Parathyroid adenoma (tissue), 2 donors: ENCODE data around the gene IL20RB.

ENCODE experiments used
- H2AFZ ChIP-seq: fragments of 300-600 bp; sonication (generic); one replicate; pipeline ENCODE4 v1.7.0; 2017; ENCODE audit warnings: antibody characterized with exemption, mild to moderate bottlenecking
- H3K27ac ChIP-seq: fragments of 300-600 bp; sonication (generic); one replicate; pipeline ENCODE4 v1.7.0; 2017
- H3K27me3 ChIP-seq: fragments of 300-600 bp; sonication (generic); one replicate; pipeline ENCODE4 v1.7.0; 2017; ENCODE audit warnings: low read length; ENCODE audit not compliant: control insufficient read depth, insufficient read depth
- H3K36me3 ChIP-seq: fragments of 300-600 bp; sonication (generic); one replicate; pipeline ENCODE4 v1.7.0; 2017; ENCODE audit warnings: low read length; ENCODE audit not compliant: control insufficient read depth, insufficient read depth
- H3K4me1 ChIP-seq: fragments of 300-600 bp; sonication (generic); one replicate; pipeline ENCODE4 v1.7.0; 2017; ENCODE audit warnings: control low read depth
- H3K4me2 ChIP-seq: fragments of 300-600 bp; sonication (generic); one replicate; pipeline ENCODE4 v1.7.0; 2017; ENCODE audit warnings: low read length
- H3K4me3 ChIP-seq: fragments of 300-600 bp; sonication (generic); one replicate; pipeline ENCODE4 v1.7.0; 2017; ENCODE audit warnings: low read depth, low read length
- H3K79me2 ChIP-seq: fragments of 300-600 bp; sonication (generic); one replicate; pipeline ENCODE4 v1.7.0; 2017; ENCODE audit warnings: control low read depth
- H3K9ac ChIP-seq: fragments of 300-600 bp; sonication (generic); one replicate; pipeline ENCODE4 v1.7.0; 2017; ENCODE audit warnings: mild to moderate bottlenecking
- H3K9me3 ChIP-seq: fragments of 300-600 bp; sonication (generic); one replicate; pipeline ENCODE4 v1.7.0; 2017; ENCODE audit warnings: low read length; ENCODE audit not compliant: control insufficient read depth
- TF ChIP-seq, protein P1 (sequence below): fragments of 300-600 bp; sonication (generic); IDR thresholded peaks from one replicate; pipeline ENCODE4 v1.7.0; 2017; ENCODE audit warnings: antibody characterized with exemption, mild to moderate bottlenecking
- donor health status: primary hyperparathyroidism.

IL20RB gene

GRCh38 chr3:136988651-136989050, 30.9 kb downstream of the IL20RB start:
- Histone ChIP-seq H2AFZ (no peak overlapping the region), H3K27me3 (no peaks in the 10 kb centered on the region), H3K4me1 (no peaks in the 10 kb centered on the region), H3K4me2 (no peak overlapping the region), H3K36me3 (no peaks in the 10 kb centered on the region), H3K9me3 (no peaks in the 10 kb centered on the region), H3K4me3 (no peak overlapping the region), H3K9ac (no peak overlapping the region), H3K79me2 (no peaks in the 10 kb centered on the region), H3K27ac (no peak overlapping the region)
- TF ChIP-seq, protein P1, sequence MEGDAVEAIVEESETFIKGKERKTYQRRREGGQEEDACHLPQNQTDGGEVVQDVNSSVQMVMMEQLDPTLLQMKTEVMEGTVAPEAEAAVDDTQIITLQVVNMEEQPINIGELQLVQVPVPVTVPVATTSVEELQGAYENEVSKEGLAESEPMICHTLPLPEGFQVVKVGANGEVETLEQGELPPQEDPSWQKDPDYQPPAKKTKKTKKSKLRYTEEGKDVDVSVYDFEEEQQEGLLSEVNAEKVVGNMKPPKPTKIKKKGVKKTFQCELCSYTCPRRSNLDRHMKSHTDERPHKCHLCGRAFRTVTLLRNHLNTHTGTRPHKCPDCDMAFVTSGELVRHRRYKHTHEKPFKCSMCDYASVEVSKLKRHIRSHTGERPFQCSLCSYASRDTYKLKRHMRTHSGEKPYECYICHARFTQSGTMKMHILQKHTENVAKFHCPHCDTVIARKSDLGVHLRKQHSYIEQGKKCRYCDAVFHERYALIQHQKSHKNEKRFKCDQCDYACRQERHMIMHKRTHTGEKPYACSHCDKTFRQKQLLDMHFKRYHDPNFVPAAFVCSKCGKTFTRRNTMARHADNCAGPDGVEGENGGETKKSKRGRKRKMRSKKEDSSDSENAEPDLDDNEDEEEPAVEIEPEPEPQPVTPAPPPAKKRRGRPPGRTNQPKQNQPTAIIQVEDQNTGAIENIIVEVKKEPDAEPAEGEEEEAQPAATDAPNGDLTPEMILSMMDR: no peak

DNA sequence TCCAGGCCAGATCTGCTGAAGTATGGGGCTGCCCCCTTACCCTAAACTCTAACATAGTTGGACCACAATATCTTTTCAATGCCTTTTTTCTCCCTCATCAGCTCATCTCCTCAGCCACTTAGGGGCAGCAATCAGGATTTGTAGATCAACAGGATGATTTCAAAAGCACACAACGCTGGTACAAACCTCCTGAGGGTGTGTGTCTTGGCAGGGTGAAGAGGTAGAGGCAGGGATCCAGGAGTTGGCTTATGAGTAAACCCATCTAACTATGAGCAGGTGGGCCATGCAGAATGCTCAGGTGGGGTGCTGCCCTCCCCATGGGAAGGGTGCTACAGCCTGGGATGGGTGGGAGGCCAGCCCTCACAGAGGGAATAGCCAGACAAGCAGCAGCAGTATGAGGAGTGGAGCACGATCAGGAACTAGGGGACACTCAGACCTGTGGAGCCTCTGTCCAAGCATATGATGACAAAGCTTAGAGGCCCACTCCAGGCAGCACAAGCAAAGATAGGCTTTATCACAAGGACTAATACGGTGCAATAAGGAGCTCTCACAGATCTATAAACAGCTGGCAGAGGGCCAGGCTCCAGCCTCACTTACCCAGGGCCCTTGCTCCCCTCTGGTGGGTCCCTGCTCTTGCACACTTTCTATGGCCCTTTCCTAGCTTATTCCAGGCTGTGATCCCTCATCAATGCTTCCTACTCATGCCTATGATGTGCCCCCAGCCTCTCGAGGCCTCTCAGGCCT, 32.2 kb downstream of the IL20RB start:
- H3K27ac ChIP-seq: no peak overlapping the region
- peaks cover 7% of the 10 kb centered on the region for H3K4me1 ChIP-seq
- no peak overlapping the region for H2AFZ ChIP-seq

GRCh38 chr3:136990826-136991225, 33.0 kb downstream of the IL20RB start:
- Histone ChIP-seq H3K4me2 (no peak overlapping the region), H3K9ac (no peak overlapping the region), H3K9me3 (no peaks in the 10 kb centered on the region), H3K4me1 (peaks cover 14% of the 10 kb centered on the region), H3K27ac (no peak overlapping the region), H3K36me3 (no peaks in the 10 kb centered on the region), H3K4me3 (no peak overlapping the region), H3K79me2 (no peaks in the 10 kb centered on the region), H3K27me3 (no peaks in the 10 kb centered on the region), H2AFZ (no peak overlapping the region)
- TF ChIP-seq, protein P1: no peak

More for the DNA sequence above, 32.2 kb downstream of the IL20RB start:
- Histone ChIP-seq H3K9ac (no peak overlapping the region), H3K79me2 (no peaks in the 10 kb centered on the region), H3K9me3 (no peaks in the 10 kb centered on the region), H3K36me3 (no peaks in the 10 kb centered on the region), H3K4me2 (no peak overlapping the region), H3K27me3 (no peaks in the 10 kb centered on the region), H3K4me3 (no peak overlapping the region)
- TF ChIP-seq, protein P1: no peak

DNA sequence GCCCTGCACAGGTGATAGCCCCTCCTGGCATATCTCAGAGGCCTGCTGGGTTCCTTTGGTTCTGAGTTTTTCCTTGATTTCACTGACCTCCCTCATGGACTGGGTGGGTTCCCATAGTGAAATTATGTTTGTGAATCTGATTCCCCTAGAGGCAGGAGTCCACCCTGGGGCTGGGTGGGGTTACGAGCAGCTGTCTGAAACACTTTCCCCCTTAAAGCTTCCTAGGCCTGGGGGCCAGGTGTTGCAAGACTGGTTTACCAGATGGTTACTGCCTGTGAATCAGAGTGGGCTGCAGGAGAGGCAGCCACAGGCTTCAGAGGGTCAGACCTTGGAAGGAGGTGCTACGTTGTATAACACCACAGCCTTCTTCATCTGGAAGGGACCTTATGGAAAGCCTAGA, 34.3 kb downstream of the IL20RB start:
- Histone ChIP-seq H3K4me3 (no peak overlapping the region), H3K4me2 (no peak overlapping the region), H3K9ac (no peak overlapping the region), H3K79me2 (no peaks in the 10 kb centered on the region), H3K4me1 (peaks cover 14% of the 10 kb centered on the region), H3K27ac (no peak overlapping the region), H3K9me3 (no peaks in the 10 kb centered on the region), H3K36me3 (no peaks in the 10 kb centered on the region), H3K27me3 (no peaks in the 10 kb centered on the region), H2AFZ (no peak overlapping the region)
- TF ChIP-seq, protein P1: no peak
